HG03521 (cell line): ENCODE data around the gene CTBP2.

Experiments used
- ATAC-seq: cut with Tn5 transposase; IDR thresholded peaks from one replicate; pipeline ENCODE4 v1.9.1; 2021; ENCODE audit warnings: mild to moderate bottlenecking, moderate library complexity; ENCODE audit not compliant: unreplicated experiment

CTBP2 gene

GRCh38 chr10:124946945-124947344 is 213.4 kb downstream of the CTBP2 start:
- ATAC-seq = no peak

- ATAC-seq = no peak
Measured at GRCh38 chr10:124944982-124945381, 215.4 kb downstream of the CTBP2 start.

- ATAC-seq = no peak
Measured at GRCh38 chr10:124943301-124944092, 216.9 kb downstream of the CTBP2 start.

- no peak for ATAC-seq
Measured at GRCh38 chr10:124942317-124943169, 217.8 kb downstream of the CTBP2 start.

DNA sequence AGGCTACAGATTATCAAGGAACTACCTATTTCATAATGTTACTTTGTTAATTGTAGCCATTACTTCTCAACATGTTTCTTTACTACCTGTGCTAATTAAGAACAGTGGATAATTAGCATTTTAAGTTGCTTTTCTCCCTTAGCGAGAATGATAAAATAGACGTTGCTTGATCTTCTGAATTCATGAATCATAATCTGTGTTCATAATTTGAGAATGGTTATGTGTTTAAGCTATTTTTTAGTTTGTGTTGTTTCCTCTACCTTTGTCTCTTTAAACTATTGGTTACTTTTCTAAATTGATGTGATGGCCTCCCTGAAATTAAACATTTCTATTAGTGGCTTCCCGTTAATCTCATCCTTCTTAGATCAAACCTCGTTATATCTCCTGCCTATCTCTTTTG is 218.5 kb downstream of the CTBP2 start, which contains the start of gene ZRANB1:
TSS of gene ZRANB1 (plus strand) at position 301 of the 400 bp plus-strand sequence. CDS start 371 bp downstream, outside the sequence.
- no peak for ATAC-seq

DNA sequence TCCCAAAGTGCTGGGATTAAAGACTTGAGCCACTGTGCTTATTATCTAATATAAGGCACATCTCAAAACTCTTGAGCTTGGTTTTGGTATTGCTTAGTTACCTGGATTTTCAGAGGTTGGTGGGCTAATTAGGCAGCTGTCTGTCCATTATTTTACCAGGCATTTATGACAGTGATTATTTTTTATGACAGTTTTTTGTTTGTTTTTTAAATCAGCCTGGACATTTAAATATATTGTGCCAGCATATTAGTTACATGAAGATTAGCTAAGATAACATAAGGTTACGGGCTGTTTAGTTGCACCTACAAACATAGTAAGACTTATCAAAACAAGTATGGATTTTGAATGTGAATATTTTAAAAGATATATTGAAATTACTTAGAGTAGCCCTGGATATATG is 221.1 kb downstream of the CTBP2 start:
- ATAC-seq = no peak

- ATAC-seq = no peak
Measured at GRCh38 chr10:124936813-124937212, 223.6 kb downstream of the CTBP2 start.

GRCh38 chr10:124935946-124936345 is 224.4 kb downstream of the CTBP2 start:
- ATAC-seq = no peak
